WTC11 (cell line): ENCODE data around the gene SLCO4C1. TPM values are rescaled to one million over a fixed set of nuclear protein-coding genes. Genes with fewer than 3 reads are reported as not detected.

Experiments used
- CBFB ChIP-seq: sonication (generic); formaldehyde crosslinking; IDR thresholded peaks from 2 replicates; pipeline ENCODE4 v1.8.1; 2022; ENCODE audit warnings: mild to moderate bottlenecking, low read depth, missing genetic modification reagents
- ESRRA ChIP-seq: sonication (generic); formaldehyde crosslinking; IDR thresholded peaks from 2 replicates; pipeline ENCODE4 v1.8.1; 2022; ENCODE audit warnings: mild to moderate bottlenecking, missing genetic modification reagents, borderline replicate concordance
- ETV6 ChIP-seq: sonication (generic); formaldehyde crosslinking; IDR thresholded peaks from 2 replicates; pipeline ENCODE4 v1.8.1; 2022; ENCODE audit warnings: mild to moderate bottlenecking, missing genetic modification reagents
- FOXJ3 ChIP-seq: sonication (generic); formaldehyde crosslinking; IDR thresholded peaks from 2 replicates; pipeline ENCODE4 v1.9.0; 2021; ENCODE audit warnings: missing genetic modification reagents, mild to moderate bottlenecking, borderline replicate concordance
- GTF2I ChIP-seq: fragments of 250-450 bp; sonication (Bioruptor Pico); conservative IDR thresholded peaks from 2 replicates; pipeline ENCODE4 v1.4.0; 2021; ENCODE audit warnings: mild to moderate bottlenecking
- HMGA2 ChIP-seq: fragments of 250-450 bp; sonication (Bioruptor Pico); IDR thresholded peaks from 2 replicates; pipeline ENCODE4 v1.4.0; 2021; ENCODE audit warnings: mild to moderate bottlenecking, moderate library complexity
- JAZF1 ChIP-seq: fragments of 250-450 bp; sonication (Bioruptor Pico); IDR thresholded peaks from 2 replicates; pipeline ENCODE4 v1.9.0; 2021; ENCODE audit warnings: moderate library complexity, mild to moderate bottlenecking, inconsistent platforms
- RORB ChIP-seq: fragments of 250-450 bp; sonication (Bioruptor Pico); IDR thresholded peaks from 2 replicates; pipeline ENCODE4 v1.9.0; 2021; ENCODE audit warnings: mild to moderate bottlenecking
- SMAD3 ChIP-seq: sonication (generic); formaldehyde crosslinking; IDR thresholded peaks from 2 replicates; pipeline ENCODE4 v1.8.0; 2022; ENCODE audit warnings: missing genetic modification reagents, mild to moderate bottlenecking, borderline replicate concordance
- SMAD4 ChIP-seq: sonication (generic); formaldehyde crosslinking; IDR thresholded peaks from 2 replicates; pipeline ENCODE4 v1.8.0; 2022; ENCODE audit warnings: mild to moderate bottlenecking, missing genetic modification reagents
- TEAD4 ChIP-seq: sonication (generic); formaldehyde crosslinking; IDR thresholded peaks from 2 replicates; pipeline ENCODE4 v1.8.0; 2022; ENCODE audit warnings: mild to moderate bottlenecking, missing genetic modification reagents
- ZNF396 ChIP-seq: fragments of 250-450 bp; sonication (Bioruptor Pico); IDR thresholded peaks from 2 replicates; pipeline ENCODE4 v1.8.0; 2021; ENCODE audit warnings: mild to moderate bottlenecking, moderate library complexity, borderline replicate concordance
- total RNA-seq: library from RNA; stranded (reverse); gene quantifications from 3 replicates; pipeline ENCODE4 v1.2.3, GENCODE V29; 2021
- TF ChIP-seq, protein P1 (sequence below): sonication (generic); formaldehyde crosslinking; IDR thresholded peaks from 2 replicates; pipeline ENCODE4 v1.8.1; 2023; ENCODE audit warnings: mild to moderate bottlenecking, missing genetic modification reagents, moderate library complexity
- TF ChIP-seq, protein P2 (sequence below): sonication (generic); formaldehyde crosslinking; IDR thresholded peaks from 2 replicates; pipeline ENCODE4 v1.8.1; 2022; ENCODE audit warnings: low read depth, mild to moderate bottlenecking, moderate library complexity, missing genetic modification reagents, borderline replicate concordance
- TF ChIP-seq, protein P3 (sequence below): sonication (generic); formaldehyde crosslinking; IDR thresholded peaks from 2 replicates; pipeline ENCODE4 v1.8.0; 2022; ENCODE audit warnings: mild to moderate bottlenecking, missing genetic modification reagents
- TF ChIP-seq, protein P4 (sequence below): sonication (generic); formaldehyde crosslinking; IDR thresholded peaks from 2 replicates; pipeline ENCODE4 v1.8.1; 2022; ENCODE audit warnings: low read depth, missing genetic modification reagents, borderline replicate concordance
- TF ChIP-seq, protein P5 (sequence below): sonication (generic); formaldehyde crosslinking; IDR thresholded peaks from 2 replicates; pipeline ENCODE4 v1.8.1; 2023; ENCODE audit warnings: mild to moderate bottlenecking, missing genetic modification reagents
- TF ChIP-seq, protein P6 (sequence below): fragments of 250-450 bp; sonication (Bioruptor Pico); IDR thresholded peaks from 2 replicates; pipeline ENCODE4 v1.9.0; 2021; ENCODE audit warnings: mild to moderate bottlenecking, borderline replicate concordance
- TF ChIP-seq, protein P7 (sequence below): sonication (generic); formaldehyde crosslinking; IDR thresholded peaks from 2 replicates; pipeline ENCODE4 v1.8.1; 2022; ENCODE audit warnings: mild to moderate bottlenecking, moderate library complexity, missing genetic modification reagents
- TF ChIP-seq, protein P8 (sequence below): sonication (generic); formaldehyde crosslinking; IDR thresholded peaks from 2 replicates; pipeline ENCODE4 v1.8.0; 2023; ENCODE audit warnings: missing genetic modification reagents
- TF ChIP-seq, protein P9 (sequence below): fragments of 250-450 bp; sonication (Bioruptor Pico); conservative IDR thresholded peaks from 2 replicates; pipeline ENCODE4 v1.9.0; 2021; ENCODE audit warnings: mild to moderate bottlenecking
- TF ChIP-seq, protein P10 (sequence below): fragments of 250-450 bp; sonication (Bioruptor Pico); IDR thresholded peaks from 2 replicates; pipeline ENCODE4 v1.9.0; 2021; ENCODE audit warnings: moderate library complexity, mild to moderate bottlenecking, inconsistent platforms, borderline replicate concordance

SLCO4C1 gene
- total RNA-seq, 1 experiment from 2014 or later = 5.4 TPM

DNA sequence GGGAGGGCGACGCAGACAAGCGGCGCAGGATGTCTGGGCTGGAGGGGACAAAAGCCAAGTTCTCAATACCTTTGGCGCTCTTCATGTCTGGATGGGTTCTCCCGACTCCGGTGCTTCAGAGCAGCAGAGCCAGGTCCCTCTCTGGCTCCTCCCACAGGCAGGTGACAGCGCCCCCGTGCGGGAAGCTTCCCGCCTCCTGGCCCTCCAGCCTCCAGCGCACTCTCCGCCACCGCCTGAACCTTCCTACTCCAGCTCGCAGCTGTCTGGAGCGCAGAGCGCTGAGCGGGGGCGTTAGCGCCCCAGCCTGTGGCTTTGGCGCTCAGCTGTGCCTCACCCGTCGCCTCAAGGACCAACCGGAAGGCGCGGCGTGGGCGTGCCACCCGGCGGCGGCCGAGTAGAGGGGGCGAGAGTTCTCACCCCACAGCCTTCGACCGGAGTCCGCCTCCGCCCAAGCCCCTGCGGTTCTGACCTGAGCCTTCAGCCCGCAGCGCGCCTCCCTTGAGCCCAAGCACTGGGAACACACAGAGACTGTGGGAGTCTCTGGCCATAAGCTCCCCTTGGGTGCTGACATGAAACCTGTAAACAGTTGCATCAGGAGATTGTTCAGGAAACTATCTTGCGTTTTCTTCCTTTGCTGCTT is at the start of gene SLCO4C1 (continued):
- TF ChIP-seq, protein P1, sequence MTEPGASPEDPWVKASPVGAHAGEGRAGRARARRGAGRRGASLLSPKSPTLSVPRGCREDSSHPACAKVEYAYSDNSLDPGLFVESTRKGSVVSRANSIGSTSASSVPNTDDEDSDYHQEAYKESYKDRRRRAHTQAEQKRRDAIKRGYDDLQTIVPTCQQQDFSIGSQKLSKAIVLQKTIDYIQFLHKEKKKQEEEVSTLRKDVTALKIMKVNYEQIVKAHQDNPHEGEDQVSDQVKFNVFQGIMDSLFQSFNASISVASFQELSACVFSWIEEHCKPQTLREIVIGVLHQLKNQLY (CRISPR knock-in tag) = no peak
- TF ChIP-seq, protein P2, sequence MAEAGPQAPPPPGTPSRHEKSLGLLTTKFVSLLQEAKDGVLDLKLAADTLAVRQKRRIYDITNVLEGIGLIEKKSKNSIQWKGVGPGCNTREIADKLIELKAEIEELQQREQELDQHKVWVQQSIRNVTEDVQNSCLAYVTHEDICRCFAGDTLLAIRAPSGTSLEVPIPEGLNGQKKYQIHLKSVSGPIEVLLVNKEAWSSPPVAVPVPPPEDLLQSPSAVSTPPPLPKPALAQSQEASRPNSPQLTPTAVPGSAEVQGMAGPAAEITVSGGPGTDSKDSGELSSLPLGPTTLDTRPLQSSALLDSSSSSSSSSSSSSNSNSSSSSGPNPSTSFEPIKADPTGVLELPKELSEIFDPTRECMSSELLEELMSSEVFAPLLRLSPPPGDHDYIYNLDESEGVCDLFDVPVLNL (CRISPR knock-in tag) = no peak
- TF ChIP-seq HMGA2 (no peak), ESRRA (CRISPR knock-in tag) (peak; percentile 48; the same call in 1 of the 2 replicates), JAZF1 (CRISPR knock-in tag) (no peak), RORB (CRISPR knock-in tag) (no peak), TEAD4 (CRISPR knock-in tag) (no peak), ETV6 (CRISPR knock-in tag) (peak; percentile 78; the same call in 1 of the 2 replicates), GTF2I (CRISPR knock-in tag) (no peak), ZNF396 (no peak), SMAD3 (CRISPR knock-in tag) (0 out of 2 replicates have a peak, but pooled peaks have one; percentile 65), FOXJ3 (no peak), CBFB (CRISPR knock-in tag) (no peak), SMAD4 (CRISPR knock-in tag) (no peak; the same call in 1 of the 2 replicates)
- TF ChIP-seq, protein P3, sequence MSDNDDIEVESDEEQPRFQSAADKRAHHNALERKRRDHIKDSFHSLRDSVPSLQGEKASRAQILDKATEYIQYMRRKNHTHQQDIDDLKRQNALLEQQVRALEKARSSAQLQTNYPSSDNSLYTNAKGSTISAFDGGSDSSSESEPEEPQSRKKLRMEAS (CRISPR knock-in tag) = peak; percentile 93
- TF ChIP-seq, protein P4, sequence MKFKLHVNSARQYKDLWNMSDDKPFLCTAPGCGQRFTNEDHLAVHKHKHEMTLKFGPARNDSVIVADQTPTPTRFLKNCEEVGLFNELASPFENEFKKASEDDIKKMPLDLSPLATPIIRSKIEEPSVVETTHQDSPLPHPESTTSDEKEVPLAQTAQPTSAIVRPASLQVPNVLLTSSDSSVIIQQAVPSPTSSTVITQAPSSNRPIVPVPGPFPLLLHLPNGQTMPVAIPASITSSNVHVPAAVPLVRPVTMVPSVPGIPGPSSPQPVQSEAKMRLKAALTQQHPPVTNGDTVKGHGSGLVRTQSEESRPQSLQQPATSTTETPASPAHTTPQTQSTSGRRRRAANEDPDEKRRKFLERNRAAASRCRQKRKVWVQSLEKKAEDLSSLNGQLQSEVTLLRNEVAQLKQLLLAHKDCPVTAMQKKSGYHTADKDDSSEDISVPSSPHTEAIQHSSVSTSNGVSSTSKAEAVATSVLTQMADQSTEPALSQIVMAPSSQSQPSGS = no peak
- TF ChIP-seq, protein P5, sequence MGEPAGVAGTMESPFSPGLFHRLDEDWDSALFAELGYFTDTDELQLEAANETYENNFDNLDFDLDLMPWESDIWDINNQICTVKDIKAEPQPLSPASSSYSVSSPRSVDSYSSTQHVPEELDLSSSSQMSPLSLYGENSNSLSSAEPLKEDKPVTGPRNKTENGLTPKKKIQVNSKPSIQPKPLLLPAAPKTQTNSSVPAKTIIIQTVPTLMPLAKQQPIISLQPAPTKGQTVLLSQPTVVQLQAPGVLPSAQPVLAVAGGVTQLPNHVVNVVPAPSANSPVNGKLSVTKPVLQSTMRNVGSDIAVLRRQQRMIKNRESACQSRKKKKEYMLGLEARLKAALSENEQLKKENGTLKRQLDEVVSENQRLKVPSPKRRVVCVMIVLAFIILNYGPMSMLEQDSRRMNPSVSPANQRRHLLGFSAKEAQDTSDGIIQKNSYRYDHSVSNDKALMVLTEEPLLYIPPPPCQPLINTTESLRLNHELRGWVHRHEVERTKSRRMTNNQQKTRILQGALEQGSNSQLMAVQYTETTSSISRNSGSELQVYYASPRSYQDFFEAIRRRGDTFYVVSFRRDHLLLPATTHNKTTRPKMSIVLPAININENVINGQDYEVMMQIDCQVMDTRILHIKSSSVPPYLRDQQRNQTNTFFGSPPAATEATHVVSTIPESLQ (CRISPR knock-in tag) = no peak
- TF ChIP-seq, protein P6, sequence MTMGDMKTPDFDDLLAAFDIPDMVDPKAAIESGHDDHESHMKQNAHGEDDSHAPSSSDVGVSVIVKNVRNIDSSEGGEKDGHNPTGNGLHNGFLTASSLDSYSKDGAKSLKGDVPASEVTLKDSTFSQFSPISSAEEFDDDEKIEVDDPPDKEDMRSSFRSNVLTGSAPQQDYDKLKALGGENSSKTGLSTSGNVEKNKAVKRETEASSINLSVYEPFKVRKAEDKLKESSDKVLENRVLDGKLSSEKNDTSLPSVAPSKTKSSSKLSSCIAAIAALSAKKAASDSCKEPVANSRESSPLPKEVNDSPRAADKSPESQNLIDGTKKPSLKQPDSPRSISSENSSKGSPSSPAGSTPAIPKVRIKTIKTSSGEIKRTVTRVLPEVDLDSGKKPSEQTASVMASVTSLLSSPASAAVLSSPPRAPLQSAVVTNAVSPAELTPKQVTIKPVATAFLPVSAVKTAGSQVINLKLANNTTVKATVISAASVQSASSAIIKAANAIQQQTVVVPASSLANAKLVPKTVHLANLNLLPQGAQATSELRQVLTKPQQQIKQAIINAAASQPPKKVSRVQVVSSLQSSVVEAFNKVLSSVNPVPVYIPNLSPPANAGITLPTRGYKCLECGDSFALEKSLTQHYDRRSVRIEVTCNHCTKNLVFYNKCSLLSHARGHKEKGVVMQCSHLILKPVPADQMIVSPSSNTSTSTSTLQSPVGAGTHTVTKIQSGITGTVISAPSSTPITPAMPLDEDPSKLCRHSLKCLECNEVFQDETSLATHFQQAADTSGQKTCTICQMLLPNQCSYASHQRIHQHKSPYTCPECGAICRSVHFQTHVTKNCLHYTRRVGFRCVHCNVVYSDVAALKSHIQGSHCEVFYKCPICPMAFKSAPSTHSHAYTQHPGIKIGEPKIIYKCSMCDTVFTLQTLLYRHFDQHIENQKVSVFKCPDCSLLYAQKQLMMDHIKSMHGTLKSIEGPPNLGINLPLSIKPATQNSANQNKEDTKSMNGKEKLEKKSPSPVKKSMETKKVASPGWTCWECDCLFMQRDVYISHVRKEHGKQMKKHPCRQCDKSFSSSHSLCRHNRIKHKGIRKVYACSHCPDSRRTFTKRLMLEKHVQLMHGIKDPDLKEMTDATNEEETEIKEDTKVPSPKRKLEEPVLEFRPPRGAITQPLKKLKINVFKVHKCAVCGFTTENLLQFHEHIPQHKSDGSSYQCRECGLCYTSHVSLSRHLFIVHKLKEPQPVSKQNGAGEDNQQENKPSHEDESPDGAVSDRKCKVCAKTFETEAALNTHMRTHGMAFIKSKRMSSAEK (CRISPR knock-in tag) = no peak
- TF ChIP-seq, protein P7, sequence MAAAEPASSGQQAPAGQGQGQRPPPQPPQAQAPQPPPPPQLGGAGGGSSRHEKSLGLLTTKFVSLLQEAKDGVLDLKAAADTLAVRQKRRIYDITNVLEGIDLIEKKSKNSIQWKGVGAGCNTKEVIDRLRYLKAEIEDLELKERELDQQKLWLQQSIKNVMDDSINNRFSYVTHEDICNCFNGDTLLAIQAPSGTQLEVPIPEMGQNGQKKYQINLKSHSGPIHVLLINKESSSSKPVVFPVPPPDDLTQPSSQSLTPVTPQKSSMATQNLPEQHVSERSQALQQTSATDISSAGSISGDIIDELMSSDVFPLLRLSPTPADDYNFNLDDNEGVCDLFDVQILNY (CRISPR knock-in tag) = peak; percentile 76; the same call in 1 of the 2 replicates
- TF ChIP-seq, protein P8, sequence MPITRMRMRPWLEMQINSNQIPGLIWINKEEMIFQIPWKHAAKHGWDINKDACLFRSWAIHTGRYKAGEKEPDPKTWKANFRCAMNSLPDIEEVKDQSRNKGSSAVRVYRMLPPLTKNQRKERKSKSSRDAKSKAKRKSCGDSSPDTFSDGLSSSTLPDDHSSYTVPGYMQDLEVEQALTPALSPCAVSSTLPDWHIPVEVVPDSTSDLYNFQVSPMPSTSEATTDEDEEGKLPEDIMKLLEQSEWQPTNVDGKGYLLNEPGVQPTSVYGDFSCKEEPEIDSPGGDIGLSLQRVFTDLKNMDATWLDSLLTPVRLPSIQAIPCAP (CRISPR knock-in tag) = no peak
- TF ChIP-seq, protein P9, sequence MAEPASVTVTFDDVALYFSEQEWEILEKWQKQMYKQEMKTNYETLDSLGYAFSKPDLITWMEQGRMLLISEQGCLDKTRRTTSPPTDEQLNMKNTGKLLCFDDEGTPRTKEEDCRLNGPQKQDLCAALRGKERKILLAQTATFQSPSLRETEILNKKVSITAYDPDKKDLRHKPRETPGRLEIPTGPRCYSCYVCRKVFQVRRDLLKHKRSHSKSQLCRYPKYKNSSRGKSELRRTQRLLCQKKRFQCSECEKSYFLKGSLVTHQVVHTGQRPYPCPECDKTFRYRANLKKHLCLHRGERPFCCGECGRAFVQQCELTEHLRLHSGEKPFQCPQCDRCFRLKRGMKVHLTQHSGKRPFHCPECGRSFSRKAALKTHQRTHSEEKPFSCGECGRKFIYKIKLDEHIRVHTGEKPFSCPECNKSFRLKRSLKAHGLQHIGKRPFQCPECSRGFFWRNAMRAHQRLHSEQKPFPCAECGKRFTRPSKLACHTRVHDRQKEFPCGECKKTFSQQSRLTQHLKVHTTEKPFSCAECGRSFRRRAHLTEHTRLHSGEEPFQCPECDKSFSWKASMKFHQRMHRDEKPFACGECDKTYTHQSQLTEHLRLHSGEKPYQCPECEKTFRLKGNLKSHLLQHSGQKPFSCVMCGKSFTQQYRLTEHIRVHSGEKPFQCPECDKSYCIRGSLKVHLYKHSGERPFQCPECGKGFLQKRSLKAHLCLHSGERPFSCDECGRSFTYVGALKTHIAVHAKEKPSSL (CRISPR knock-in tag) = no peak
- TF ChIP-seq, protein P10, sequence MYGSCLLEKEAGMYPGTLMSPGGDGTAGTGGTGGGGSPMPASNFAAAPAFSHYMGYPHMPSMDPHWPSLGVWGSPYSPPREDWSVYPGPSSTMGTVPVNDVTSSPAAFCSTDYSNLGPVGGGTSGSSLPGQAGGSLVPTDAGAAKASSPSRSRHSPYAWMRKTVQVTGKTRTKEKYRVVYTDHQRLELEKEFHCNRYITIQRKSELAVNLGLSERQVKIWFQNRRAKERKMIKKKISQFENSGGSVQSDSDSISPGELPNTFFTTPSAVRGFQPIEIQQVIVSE (CRISPR knock-in tag) = no peak
